Stimulated activated CD4-positive, alpha-beta T cell treated with anti-CD3 and anti-CD28 coated beads, Interleukin-12 subunit alpha, Interleukin-12 subunit beta, amount 100 ng/mL, for 48 hours (primary cell): ENCODE results near the gene CEP170B.
"Not testable (repeated sequence)": the region's sequence is repeated elsewhere in the genome, so short reads cannot be mapped to it uniquely, and the experiment has no call there.

Experiments
- DNase-seq, 3 donors: peaks; one replicate each; pipeline ENCODE4 v3.0.0-alpha.2; 2020; ENCODE audit warnings: low read depth in 2 of 3, low spot score in 1 of 3

CEP170B gene

DNA sequence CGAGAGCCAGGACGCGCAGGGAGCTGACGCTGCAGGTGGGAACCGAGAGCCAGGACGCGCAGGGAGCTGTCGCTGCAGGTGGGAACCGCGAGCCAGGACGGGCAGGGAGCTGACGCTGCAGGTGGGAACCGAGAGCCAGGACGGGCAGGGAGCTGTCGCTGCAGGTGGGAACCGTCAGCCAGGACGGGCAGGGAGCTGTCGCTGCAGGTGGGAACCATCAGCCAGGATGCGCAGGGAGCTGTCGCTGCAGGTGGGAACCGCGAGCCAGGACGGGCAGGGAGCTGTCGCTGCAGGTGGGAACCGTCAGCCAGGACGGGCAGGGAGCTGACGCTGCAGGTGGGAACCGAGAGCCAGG is 40.5 kb downstream of the CEP170B start:
- DNase-seq: not testable (repeated sequence)

DNA sequence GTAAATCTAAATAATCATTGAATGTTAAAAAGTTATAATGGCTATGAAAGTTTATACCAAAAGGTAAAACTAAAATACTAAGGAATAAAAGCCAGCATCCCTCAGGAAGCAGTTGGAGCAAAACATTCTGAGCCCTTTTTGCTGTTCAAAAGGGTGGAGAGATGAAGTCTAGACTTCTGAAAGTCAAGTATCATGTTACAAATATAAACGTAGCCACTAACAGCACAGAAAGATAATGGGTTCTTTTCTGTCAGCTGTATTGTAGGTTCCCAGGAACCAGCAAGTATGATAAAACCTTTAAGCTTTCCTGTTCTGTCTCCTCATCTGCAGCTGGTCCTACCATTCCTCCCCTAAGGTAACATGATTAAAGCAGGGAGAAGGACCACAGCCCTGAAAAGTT is 43.2 kb downstream of the CEP170B start:
- no peak for DNase-seq

DNA sequence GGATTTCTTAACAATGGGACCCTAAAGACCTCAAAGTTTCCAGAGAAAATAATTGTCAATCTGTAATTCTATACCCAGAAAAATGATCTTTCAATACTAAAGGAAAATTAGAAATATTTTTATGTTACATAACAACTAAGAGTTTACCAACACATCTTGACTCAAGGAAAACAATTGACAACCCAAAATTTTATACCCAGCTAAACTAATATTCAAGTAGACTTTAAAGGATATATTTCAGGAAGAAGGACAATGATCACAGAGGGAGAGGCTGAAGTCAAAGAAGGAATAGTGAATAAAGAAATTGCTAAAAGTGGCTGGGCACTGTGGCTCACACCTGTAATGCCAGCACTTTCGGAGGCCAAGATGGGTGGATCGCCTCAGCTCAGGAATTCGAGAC is 47.0 kb downstream of the CEP170B start:
- no peak for DNase-seq

DNA sequence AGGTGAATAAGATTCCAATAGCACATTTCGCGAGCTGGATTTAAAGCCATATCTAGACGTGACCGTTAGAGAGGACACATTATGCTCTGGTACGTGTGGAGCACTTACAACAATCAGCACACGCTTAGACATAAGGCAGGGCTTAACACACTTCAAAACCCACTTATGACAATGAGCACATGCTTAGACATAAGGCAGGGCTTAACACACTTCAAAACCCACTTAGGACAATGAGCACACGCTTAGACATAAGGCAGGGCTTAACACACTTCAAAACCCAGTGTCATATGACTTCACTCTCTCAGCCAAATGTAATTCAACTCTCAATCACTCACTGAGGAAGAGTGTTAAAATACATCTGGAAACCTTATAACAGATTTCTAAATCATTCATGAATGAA is 48.4 kb downstream of the CEP170B start:
- no peak for DNase-seq

DNA sequence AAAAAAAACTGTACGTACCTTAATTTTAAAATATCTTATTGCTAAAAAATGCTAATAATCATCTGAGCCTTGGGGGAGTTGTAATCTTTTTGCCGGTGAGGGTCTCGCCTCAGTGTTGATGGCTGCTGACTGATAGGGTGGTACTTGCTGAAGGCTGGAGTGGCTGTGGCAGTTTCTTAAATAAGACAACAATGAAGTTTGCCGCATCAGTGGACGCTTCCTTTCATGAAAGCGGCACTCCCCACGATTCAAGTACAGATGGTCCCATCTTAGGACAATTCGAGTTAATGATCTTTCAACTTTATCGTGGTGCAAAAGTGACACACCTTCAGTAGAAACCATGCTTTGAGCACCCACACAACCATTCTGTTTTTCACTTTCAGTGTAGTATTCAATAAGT is 52.0 kb downstream of the CEP170B start:
- no peak for DNase-seq

DNA sequence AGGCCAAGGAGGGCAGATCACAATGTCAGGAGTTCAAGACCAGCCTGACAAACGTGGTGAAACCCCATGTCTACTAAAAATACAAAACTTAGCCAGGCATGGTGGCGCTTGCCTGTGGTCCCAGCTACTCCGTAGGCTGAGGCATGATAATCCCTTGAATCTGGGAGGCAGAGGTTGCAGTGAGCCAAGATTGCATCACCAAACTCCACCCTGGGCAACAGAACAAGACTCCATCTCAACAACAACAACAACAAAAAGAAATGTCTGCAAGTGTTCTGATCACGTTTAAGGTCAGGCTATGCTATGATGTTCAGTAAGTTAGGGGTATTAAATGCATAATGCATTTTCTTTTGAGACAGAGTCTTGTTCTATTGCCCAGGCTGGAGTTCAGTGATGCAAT is 52.9 kb downstream of the CEP170B start:
- DNase-seq: no peak

DNA sequence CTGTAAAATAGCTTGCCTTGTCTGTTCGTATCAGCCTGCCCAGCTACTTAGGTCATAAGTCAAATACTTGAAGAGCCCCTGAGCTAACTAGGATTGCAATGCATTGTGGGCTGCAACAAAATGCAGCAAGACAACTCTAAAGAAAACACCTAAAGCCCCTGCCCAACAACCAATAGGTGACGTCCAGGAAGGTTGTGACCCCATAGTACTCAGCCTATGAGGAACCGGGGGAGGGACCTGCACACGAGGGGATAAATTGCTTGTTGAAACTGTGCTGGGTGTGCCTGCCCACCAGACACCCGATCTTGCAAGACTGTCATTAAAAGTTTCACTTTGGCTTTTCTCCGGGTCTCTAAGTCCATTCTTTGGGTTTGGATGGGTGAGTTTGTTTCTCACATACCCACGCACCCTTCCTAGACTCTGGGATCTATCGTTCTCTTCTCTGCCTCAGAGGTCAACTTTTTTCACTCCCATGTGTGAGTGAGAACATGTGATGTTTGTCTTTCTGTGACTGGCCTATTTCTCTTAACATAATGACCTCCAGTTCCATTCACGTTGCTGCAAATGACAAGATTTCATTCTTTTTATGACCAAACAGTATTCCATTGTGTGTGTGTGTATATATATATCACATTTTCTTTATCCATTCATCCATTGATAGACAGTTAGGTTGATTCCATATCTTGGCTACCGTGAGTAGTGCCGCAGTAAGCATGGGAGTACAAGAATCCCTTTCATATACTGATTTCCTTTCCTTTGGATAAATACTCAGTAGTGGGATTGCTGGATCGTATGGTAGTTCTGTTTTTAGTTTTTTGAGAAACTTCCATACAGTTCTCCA is 54.3 kb downstream of the CEP170B start:
- DNase-seq: not testable (repeated sequence)

DNA sequence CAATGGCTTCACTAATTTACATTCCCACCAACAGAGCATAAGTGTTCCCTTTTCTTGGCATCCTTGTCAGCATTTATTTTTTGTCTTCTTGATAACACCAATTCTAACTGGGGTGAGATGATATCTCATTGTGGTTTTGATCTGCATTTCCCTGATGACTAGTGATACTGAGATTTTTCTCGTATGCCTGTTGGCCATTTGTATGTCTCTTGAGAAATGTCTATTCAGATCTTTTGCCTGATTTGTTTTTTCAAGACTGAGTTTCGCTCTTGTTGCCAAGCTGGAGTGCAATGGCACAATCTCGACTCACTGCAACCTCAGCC is 54.9 kb downstream of the CEP170B start:
- DNase-seq: no peak

DNA sequence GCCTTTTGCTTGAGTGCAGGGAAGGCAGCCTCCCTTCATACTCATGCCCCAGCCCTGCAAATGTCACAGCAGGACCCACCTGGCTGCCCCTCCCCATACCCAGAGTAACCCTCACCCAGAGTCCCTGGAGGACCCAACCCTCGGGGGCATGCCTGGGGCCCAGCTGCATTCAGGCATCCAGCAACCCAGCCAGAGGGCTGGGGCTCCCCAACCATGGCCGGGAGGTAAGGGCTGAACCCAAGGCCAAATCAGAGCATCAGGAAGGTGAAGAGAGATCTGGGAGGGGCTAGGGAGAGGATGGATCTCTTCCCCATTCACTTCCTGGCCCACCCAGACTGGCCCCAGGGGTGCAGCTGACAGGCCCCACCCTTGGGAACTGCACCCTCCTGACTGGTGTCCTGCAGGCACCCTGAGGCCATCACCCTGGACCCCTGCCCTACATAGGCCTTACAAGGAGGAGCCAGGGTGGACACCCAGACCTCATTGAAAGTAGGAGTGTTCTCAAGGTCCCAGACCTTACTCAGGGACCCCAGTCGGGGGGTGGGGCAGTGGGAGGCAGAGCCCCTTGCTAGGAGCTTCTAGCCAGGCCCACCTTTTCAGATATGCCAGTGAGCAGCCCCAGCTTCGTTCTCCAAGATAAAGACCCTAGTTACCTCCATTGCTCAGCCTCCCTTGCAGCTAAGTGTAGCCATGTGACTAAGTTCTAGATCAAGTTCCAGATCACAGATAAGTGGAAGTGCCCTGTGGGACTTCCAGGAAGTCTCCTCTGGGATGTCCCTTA is 58.8 kb downstream of the CEP170B start:
- no peak for DNase-seq

DNA sequence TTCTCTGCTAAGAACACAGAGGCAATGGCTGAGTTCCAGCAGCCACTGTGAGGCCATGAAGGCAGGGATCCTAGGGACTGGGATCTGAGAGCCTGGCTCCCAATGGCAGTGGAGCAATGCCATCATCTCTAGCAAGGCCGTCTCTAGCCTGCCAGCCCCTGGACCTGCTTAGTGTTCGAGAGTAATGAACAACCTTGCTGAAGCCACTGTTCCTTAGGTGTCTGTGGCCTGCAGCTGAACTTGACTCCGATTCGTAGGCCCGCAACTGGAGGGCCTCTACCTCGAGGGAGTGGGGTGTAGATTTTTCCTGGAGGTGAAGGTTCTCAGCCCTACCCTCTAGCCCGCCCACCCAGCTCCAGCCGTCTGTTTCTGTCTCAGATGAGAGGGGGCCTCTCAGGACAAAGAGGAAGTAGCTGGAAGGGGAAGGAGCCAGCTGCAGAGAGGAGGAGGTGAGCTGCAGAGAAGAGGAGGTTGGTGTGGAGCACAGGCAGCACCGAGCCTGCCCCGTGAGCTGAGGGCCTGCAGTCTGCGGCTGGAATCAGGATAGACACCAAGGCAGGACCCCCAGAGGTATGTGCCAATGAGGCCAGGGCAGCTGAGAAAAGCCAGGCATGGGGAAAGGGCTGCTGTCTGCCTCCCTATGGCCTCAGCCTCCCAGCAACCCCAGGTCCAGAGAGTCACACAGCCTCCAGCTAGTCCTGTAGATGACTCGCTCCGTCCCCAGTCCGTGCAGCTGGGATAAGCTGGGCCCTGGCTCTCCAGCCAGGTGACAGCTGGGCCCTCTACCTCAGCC is 59.5 kb downstream of the CEP170B start, which contains the start of gene PLD4:
PLD4 (plus strand) TSS at position 459 of the 793 bp plus-strand sequence. CDS start 2,262 bp downstream, outside the sequence.
- DNase-seq: no peak

DNA sequence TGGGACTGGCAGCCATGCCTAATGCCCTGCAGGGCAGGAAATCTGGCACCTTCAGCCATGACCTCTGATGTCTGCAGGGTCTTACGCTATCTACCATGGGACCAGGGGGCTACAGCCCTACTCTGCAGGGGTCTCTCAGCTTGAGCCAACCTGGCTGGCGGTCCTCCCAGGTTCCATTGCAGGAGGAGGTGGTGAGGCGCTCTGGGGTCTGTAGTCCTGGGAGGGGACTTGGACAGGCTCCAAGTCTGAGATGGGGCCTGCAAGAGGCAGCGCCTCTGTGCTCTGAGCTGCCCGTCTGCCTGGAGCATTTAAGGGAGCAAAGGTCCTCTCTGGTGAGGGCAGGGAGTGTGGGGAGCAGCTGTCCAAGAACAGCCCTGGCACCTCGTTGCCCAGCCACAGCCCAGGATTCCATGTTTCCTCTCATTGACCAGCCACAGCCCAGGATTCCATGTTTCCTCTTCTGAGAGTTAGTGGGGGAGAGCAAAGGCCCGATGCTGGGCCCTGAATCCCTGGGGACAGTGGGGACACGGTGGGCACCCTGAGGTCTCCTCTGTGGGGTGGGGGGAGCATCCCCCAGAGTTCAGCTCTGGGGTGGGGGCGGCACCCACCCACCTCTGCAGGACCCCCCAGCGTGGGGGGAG is 60.3 kb downstream of the CEP170B start:
- no peak for DNase-seq

DNA sequence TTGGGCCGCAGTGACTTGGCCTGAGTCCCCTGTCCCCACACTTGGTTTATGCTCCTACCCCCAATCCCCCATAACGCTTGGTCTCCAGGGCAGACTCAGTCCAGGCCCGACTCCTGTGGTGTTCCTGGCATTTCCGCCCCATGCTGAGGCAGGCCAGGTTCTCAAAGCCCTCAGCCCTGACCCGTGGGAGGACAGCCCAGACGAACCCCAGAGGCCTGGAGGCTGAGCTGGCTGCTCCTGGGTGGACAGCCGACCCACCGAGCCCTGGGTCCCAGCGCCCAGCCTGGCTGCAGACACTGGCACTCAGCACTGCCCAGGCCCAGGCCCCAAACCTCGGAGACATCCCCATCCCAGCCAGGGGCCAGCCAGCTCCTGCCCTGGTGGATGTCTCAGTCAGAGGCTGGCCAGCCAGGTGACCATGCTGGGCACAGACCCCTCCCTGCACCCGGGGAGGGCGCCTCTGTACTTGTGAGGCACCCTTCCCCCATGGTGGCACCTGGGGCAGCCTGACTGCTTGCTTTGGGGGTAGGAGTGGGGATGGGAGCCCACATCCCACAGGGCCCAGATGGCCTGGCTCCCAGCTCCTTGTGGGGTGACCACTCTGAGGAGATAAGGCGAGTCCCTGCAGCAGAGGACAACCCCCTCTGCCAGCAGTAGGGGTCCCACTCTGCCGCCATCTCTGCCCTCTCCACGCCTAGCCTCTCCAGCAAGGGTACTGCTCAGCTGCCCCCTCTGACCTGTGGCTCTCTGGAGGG is 61.0 kb downstream of the CEP170B start:
- DNase-seq: no peak

DNA sequence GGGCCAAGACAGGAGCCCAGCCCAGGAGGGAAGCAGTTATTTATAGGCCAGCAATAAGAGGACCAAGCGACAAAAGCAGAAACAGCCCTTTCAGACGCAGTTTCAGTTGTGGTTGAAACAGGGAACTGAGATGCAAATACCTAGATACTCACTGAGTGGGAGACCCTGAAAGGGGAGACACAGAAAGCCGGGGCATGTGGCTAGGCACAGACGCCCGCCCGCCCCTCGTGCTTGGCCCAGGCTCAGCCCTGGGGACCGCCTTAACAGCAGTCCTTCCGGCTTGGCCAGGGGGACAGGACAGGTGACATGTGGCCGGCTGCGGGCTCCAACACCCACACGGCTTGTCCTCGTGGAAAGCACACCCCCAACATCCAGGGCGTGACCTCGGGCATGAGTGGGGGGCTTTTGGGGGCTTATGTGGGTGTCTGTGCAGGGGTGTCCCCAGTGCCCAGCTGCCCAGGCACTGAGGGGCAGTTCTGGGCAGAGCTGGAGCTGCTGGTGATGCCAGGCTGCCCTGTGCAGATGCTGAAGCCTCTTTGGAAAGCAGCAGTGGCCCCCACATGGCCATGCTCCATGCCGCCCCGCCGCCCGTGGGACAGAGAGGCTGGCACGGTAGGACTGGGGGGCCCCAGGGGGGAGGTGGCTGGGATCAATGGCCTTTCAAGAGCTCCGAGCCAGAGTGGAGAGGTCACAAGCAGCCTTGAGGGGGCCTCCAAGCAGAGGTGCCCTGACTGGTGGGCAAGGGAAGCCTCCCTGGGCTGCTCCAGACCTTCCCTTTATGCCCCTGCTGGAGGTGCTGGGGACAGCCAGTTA is 61.8 kb downstream of the CEP170B start:
- DNase-seq: no peak

DNA sequence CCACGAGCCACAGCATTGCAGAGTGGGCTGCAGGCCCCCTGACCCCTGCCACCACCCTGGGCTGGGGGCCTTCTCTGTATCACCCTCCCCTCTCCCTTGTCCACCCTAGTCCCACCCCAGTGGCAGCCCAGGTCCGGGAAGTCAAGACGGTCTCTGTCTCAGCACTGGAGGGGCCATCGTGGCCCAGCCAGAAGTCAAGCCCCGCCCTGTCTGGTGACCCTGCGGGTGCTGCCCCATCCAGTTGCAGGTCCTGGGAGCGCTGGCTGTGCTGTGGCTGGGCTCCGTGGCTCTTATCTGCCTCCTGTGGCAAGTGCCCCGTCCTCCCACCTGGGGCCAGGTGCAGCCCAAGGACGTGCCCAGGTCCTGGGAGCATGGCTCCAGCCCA is 62.4 kb downstream of the CEP170B start:
- DNase-seq: no peak

DNA sequence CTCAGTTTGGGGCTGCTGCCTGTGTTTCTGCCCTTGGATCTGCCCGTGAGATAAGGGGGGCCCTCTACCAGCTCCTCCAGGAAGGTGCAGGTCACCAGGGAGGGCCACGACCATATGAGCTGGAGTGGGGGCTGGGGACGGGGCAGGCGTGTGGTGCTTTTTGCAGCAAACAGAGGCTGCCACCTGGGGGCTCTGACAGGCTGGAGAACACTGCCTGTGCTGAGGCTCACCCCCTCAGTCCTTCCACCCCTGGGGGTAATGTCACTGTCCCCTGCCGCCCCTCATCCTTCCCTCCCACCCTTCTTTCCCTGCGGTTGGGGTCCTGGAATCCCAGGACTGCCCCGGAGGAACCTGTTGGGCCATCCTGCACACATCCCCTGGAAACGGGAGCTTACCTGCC is 62.8 kb downstream of the CEP170B start:
- DNase-seq: no peak

DNA sequence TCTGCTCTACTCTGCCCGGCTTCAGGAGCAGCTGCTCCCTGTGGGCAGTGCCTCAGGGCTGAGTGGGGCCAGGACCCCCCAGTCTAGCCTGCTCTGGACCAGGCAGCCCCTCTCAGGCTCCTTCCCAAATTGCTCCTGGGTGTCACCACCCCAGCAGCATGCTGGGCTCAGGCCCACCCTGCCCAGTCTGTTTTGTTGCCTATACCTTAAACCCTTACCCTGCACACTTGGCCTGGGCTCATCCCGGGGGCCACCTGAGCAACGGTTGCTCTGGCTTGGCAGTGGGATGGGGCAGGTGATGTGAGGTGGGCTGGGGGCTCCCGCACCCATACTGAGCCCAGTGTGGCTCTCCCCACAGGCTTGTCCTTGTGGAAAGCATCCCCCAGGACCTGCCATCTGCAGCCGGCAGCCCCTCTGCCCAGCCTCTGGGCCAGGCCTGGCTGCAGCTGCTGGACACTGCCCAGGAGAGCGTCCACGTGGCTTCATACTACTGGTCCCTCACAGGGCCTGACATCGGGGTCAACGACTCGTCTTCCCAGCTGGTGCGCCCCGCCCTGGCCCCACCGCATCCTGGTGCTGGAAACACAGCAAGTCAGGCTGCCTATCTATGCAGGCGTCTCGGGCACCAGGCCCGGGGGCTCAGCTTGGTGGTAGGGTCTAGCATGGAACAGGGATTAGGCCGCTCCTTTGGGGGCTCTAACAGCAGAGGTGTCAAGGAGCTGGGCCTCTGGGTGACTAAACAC is 63.5 kb downstream of the CEP170B start:
- DNase-seq: no peak

DNA sequence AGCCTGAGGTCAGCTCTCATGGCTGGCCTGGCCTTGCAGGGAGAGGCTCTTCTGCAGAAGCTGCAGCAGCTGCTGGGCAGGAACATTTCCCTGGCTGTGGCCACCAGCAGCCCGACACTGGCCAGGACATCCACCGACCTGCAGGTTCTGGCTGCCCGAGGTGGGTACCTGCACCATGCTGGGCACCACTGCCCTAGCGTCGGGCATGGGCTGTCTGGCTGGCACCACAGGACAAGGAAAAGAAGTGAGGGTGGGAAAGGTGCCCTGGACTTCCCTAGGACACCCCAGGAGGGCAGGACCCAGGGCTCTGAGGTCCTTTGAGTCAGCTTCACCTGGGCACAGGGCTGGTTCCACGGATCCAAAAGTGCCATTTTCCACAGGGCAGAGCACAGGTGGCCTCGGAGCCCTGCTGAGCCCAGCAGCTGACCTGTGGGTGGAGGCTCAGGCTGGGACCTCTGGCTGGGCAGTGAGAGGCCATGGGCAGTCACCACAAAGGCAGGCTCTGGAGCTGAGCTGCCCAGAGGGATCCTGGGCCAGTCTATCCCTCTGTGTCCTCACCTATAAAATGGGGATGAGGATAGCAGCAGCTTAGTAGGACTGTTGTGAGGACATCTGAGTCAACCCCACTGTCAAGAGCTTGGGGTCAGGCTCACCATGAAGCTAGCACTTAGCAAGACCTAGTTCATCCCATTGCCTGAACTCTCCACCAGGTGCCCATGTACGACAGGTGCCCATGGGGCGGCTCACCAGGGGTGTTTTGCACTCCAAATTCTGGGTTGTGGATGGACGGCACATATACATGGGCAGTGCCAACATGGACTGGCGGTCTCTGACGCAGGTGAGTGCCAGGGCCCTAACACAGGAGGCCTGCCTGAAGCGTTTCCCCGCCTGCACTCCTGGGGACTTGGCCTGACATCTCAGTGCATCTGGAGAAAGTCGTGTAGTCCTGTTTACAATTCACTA is 64.5 kb downstream of the CEP170B start:
- no peak for DNase-seq
